Brain microvascular endothelial cell (primary cell): ENCODE measurements around the gene TBKBP1.

Experiments used
- DNase-seq: peaks from one replicate; pipeline ENCODE4 v3.0.0-alpha.2; 2020
- H3K27ac ChIP-seq: fragments of 250-450 bp; sonication (Bioruptor Pico); 2 replicates; pipeline ENCODE4 v1.5.1; 2020; ENCODE audit warnings: mild to moderate bottlenecking, moderate library complexity
- H3K27me3 ChIP-seq: fragments of 250-450 bp; sonication (Bioruptor Pico); replicated peaks from 2 replicates; pipeline ENCODE4 v1.5.1; 2020; ENCODE audit warnings: mild to moderate bottlenecking
- H3K36me3 ChIP-seq: fragments of 250-450 bp; sonication (Bioruptor Pico); replicated peaks from 2 replicates; pipeline ENCODE4 v1.5.1; 2020; ENCODE audit warnings: mild to moderate bottlenecking
- H3K4me3 ChIP-seq: 2 replicates; pipeline ENCODE4 v1.5.1; 2011; ENCODE audit warnings: low read depth, mild to moderate bottlenecking, control low read depth, low read length, moderate library complexity
- in situ Hi-C: cut with HindIII; loops from 2 replicates; pipeline ENCODE4 v1.10.0; 2017; ENCODE audit warnings: low sequenced_read_pairs, low pct_ligation_motif_present
- TF ChIP-seq, protein P1 (sequence below): IDR thresholded peaks from 2 replicates; pipeline ENCODE4 v1.5.1; 2011; ENCODE audit warnings: low read depth, mild to moderate bottlenecking, moderate library complexity, low read length, control low read depth, inconsistent platforms; ENCODE audit errors: missing control alignments

TBKBP1 gene

DNA sequence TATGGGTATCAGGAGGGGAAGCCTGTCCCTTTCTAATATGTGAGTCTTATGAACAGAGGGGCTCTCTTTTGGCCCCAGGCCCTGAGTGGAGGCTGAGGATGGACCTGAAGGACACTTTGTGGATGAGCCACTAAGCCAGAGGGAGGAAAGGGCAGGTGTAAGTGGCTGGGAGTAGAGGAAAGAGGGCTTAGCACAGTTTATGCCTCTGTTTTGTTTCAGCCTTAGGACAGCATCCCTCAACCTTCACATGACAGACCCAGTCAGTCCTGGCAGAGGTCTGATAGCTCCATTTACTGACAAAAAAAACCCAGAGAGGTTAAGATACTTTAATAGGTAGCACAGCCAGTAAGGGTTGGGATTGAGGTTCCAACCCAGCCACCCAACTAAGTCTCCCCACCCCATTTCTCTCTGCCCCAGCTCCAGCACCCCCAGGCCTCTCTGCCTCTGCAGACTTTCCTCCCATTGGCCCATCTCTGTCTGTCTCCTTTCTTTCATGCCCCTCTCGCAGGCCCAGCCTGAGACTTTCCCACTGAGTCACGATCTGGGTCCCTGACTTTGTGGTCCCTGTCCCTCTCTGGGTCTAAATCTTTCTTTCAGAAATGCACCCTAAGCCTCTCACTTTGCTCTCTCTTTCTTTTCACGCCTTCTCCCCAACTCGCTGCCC is 34.4 kb downstream of the TBKBP1 start:
- peaks cover 87% of the 10 kb centered on the region for H3K27me3 ChIP-seq
- in situ Hi-C loops, result no loop called here
- H3K36me3 ChIP-seq, result no peaks in the 10 kb centered on the region
- no peak overlapping the region for H3K27ac ChIP-seq
- no peak overlapping the region for H3K4me3 ChIP-seq
- DNase-seq, result no peak
- TF ChIP-seq, protein P1, sequence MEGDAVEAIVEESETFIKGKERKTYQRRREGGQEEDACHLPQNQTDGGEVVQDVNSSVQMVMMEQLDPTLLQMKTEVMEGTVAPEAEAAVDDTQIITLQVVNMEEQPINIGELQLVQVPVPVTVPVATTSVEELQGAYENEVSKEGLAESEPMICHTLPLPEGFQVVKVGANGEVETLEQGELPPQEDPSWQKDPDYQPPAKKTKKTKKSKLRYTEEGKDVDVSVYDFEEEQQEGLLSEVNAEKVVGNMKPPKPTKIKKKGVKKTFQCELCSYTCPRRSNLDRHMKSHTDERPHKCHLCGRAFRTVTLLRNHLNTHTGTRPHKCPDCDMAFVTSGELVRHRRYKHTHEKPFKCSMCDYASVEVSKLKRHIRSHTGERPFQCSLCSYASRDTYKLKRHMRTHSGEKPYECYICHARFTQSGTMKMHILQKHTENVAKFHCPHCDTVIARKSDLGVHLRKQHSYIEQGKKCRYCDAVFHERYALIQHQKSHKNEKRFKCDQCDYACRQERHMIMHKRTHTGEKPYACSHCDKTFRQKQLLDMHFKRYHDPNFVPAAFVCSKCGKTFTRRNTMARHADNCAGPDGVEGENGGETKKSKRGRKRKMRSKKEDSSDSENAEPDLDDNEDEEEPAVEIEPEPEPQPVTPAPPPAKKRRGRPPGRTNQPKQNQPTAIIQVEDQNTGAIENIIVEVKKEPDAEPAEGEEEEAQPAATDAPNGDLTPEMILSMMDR, result no peak

DNA sequence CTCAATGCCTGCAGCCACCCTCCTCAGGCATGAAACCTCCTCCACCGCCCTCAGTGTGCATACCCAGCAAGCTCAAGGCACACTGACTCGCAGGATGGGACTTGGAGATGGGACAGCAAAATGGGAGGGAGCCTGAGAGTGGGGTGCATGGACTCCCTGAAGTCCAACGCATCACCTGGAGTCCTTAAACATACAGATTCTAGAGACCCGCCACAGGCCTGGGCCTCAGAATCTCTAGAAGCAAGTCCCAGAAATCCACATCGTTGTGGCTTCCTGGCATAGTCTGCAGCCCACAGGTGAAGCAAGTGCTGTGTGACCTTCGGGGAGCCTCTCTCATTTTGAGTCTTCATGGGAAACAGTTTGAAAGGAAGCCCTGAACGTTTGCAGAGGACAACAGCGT is 35.5 kb downstream of the TBKBP1 start:
- Histone ChIP-seq H3K36me3 (no peaks in the 10 kb centered on the region), H3K27me3 (peaks cover 90% of the 10 kb centered on the region), H3K4me3 (no peak overlapping the region), H3K27ac (no peak overlapping the region)
- TF ChIP-seq, protein P1, result no peak
- no peak for DNase-seq
- in situ Hi-C loops, result no loop called here

DNA sequence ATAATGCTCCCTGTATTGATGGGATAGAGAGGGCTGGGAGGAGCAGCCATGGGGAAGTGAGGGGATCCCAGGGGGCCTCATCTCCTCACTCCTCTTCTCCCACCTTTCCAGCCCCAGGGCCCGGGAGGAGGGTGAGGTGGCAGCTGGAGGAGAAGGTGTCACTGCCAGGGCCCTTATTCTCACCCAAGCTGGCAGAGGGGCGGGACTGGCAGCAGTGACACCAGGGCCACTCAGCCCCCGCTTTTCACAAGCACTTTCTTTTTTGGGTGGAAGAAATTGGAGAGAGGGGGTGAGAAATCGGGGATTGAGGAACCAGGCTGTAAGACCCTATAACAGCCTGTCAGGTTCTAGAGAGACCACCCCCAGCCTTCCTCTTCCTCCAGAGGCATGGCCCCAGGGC is 36.7 kb downstream of the TBKBP1 start:
- no peak for DNase-seq
- TF ChIP-seq, protein P1, result no peak
- Histone ChIP-seq H3K27ac (no peak overlapping the region), H3K4me3 (no peak overlapping the region), H3K36me3 (no peaks in the 10 kb centered on the region), H3K27me3 (peaks cover 87% of the 10 kb centered on the region)
- in situ Hi-C loops, result no loop called here

DNA sequence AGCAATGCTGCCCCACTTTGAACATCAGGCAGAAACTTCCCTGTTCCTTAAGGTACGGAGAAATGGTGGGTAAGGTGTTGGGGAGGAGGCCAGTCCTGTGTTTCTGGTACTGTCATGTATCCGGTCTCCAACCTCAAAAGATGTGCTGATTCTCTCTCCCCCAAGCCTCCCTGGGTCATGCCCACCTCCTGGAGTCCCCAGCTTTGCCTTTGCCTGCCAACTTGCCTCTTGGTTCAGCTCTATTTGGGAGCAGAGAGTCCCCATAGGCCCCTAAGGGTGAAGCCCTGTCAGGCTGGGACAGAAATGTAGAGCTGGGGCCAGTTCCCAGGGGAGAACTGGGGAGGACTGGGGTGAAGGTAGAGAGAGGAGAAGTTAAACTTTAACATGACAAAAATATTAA is 37.4 kb downstream of the TBKBP1 start:
- Histone ChIP-seq H3K27ac (no peak overlapping the region), H3K27me3 (peaks cover 82% of the 10 kb centered on the region), H3K36me3 (no peaks in the 10 kb centered on the region), H3K4me3 (no peak overlapping the region)
- no peak for DNase-seq
- in situ Hi-C loops, result no loop called here
- TF ChIP-seq, protein P1, result no peak

DNA sequence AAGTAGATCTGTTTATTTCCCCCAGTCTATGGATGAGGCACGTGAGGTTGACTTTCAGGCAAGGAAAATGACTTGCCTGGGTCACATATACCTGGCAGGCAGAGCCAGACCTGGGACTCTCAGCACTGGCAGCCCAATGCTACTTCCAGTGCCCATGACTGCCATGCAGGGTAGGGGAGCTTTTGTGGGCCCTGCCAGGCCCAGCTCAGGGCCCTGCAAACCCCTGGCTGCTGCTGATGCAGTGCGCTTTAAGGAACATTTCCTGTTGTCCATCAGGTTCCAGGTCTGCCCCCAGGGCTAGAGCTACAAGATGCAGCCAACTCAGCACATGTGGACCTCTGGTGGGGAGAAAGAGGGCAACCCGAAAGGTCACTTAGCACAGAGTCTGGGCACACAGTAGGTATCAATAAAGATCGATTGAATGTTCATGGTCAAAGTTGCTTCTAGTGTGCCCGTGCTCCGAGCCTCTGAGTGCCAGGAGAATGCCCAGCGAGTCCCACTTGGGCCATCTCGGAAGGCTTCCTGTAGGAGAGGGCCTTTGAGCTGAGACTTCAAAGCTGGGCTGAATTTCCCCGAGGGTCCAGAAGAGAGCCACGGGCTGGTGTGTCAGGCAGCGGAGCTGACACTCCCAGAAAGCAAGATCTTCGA is 38.6 kb downstream of the TBKBP1 start:
- DNase-seq, result no peak
- H3K36me3 ChIP-seq, result no peaks in the 10 kb centered on the region
- in situ Hi-C loops, result no loop called here
- peaks cover 78% of the 10 kb centered on the region for H3K27me3 ChIP-seq
- H3K4me3 ChIP-seq, result no peak overlapping the region
- H3K27ac ChIP-seq, result no peak overlapping the region
- TF ChIP-seq, protein P1, result no peak
